LNCaP clone FGC (cell line): ENCODE measurements around the gene IL1A.

ENCODE experiments used
- DNase-seq: peaks from one replicate; pipeline ENCODE4 v3.0.0-alpha.2; 2011; ENCODE audit warnings: low read depth
- H3K4me3 ChIP-seq: 2 replicates; pipeline ENCODE4 v1.5.1; 2011; ENCODE audit warnings: mild to moderate bottlenecking, low read depth, low read length, control low read depth
- TF ChIP-seq, protein P1 (sequence below): IDR thresholded peaks from 2 replicates; pipeline ENCODE4 v1.5.1; 2012; ENCODE audit warnings: mild to moderate bottlenecking; ENCODE audit not compliant: control insufficient read depth, insufficient read depth; ENCODE audit errors: extremely low read depth

Gene IL1A

DNA sequence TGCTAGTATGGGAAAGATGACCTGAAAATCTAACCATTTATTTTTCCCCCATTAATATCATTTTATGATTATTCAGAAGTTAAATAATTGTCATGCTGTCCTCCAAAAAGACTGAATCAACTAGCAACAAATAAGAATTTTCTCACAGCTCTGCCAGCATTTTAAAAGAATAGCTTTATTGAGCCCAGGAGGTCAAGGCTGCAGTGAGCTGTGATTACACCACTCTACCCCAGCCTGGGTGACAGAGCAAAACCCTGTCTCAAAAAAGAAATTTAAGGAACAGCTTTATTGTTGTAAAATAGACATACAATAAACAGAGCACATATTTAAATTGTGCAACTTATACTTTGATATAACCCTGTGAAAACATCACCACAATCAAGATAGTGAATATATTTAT, 24.8 kb upstream of the IL1A start:
- no peak for DNase-seq
- TF ChIP-seq, protein P1, sequence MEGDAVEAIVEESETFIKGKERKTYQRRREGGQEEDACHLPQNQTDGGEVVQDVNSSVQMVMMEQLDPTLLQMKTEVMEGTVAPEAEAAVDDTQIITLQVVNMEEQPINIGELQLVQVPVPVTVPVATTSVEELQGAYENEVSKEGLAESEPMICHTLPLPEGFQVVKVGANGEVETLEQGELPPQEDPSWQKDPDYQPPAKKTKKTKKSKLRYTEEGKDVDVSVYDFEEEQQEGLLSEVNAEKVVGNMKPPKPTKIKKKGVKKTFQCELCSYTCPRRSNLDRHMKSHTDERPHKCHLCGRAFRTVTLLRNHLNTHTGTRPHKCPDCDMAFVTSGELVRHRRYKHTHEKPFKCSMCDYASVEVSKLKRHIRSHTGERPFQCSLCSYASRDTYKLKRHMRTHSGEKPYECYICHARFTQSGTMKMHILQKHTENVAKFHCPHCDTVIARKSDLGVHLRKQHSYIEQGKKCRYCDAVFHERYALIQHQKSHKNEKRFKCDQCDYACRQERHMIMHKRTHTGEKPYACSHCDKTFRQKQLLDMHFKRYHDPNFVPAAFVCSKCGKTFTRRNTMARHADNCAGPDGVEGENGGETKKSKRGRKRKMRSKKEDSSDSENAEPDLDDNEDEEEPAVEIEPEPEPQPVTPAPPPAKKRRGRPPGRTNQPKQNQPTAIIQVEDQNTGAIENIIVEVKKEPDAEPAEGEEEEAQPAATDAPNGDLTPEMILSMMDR = no peak
- no peak overlapping the region for H3K4me3 ChIP-seq

GRCh38 chr2:112807233-112807807, 23.0 kb upstream of the IL1A start:
- no peak overlapping the region for H3K4me3 ChIP-seq
- no peak for DNase-seq
- TF ChIP-seq, protein P1 = no peak

- H3K4me3 ChIP-seq = no peak overlapping the region
- TF ChIP-seq, protein P1 = no peak
- DNase-seq = no peak
Observed at GRCh38 chr2:112805542-112805941, 21.2 kb upstream of the IL1A start.

GRCh38 chr2:112803691-112804521, 19.6 kb upstream of the IL1A start:
- no peak overlapping the region for H3K4me3 ChIP-seq
- TF ChIP-seq, protein P1 = no peak
- no peak for DNase-seq

DNA sequence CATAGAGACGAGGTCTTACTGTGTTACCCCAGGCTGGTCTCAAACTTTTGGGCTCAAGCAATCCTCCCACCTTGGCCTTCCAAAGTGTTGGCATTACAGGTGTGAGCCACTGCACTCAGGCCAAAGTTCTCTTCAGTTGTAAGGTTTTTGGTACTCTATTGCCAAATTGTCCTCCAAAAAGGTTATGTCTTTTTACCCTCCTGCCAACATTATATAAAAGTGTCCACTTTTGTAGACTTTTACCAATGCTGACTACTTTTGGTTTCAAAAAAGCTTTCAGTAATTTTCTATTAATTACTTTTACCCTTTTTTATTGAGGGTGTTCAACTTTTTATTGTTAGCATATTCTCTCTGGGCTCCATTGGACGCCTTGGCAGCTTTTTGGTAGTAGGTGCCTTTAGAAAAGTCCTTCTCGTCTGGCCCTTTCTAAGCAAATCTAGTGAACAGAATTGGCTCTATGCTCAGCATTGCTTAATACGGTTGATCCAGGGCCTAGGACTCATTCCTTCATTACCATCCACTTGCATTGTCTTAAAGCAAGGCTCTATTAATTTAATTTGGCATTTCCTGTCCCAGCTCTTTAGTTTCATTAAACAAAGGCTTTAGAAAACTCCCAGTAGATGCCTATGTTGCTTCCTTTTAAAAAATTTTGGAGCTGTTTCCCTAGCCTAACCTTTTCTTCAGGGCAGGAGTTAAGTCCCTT, 16.7 kb upstream of the IL1A start:
- no peak overlapping the region for H3K4me3 ChIP-seq
- TF ChIP-seq, protein P1 = no peak
- no peak for DNase-seq

GRCh38 chr2:112798979-112799975, 15.0 kb upstream of the IL1A start:
- H3K4me3 ChIP-seq = no peak overlapping the region
- DNase-seq = no peak

More at GRCh38 chr2:112798979-112799975, 15.0 kb upstream of the IL1A start:
- TF ChIP-seq, protein P1 = no peak
